ELF-1 (cell line): ENCODE results near the gene DCBLD1.
"Not testable (repeated sequence)": the region's sequence is repeated elsewhere in the genome, so short reads cannot be mapped to it uniquely, and the experiment has no call there.

Source experiments
- DNase-seq: peaks from one replicate; pipeline ENCODE4 v3.0.0-alpha.2; 2016; ENCODE audit warnings: low read depth, low spot score

Gene DCBLD1

GRCh38 chr6:117498159-117498558 lies 15.7 kb downstream of the DCBLD1 start:
- no peak for DNase-seq

GRCh38 chr6:117501722-117502121 lies 19.2 kb downstream of the DCBLD1 start:
- DNase-seq, result no peak

GRCh38 chr6:117502580-117502979 lies 20.1 kb downstream of the DCBLD1 start:
- no peak for DNase-seq

GRCh38 chr6:117503211-117503610 lies 20.7 kb downstream of the DCBLD1 start:
- no peak for DNase-seq

GRCh38 chr6:117504478-117505144 lies 22.1 kb downstream of the DCBLD1 start:
- DNase-seq, result no peak

GRCh38 chr6:117505311-117505710 lies 22.8 kb downstream of the DCBLD1 start:
- no peak for DNase-seq

GRCh38 chr6:117506180-117506835 lies 23.8 kb downstream of the DCBLD1 start:
- peak; percentile 6 for DNase-seq

- no peak for DNase-seq
Observed at GRCh38 chr6:117506907-117507306, 24.4 kb downstream of the DCBLD1 start.

- no peak for DNase-seq
Observed at GRCh38 chr6:117508450-117508971, 26.0 kb downstream of the DCBLD1 start.

- DNase-seq, result no peak
Observed at GRCh38 chr6:117509021-117509420, 26.5 kb downstream of the DCBLD1 start.

- no peak for DNase-seq
Observed at GRCh38 chr6:117512056-117512828, 29.8 kb downstream of the DCBLD1 start.

GRCh38 chr6:117512987-117513573 lies 30.6 kb downstream of the DCBLD1 start:
- no peak for DNase-seq

- no peak for DNase-seq
Observed at GRCh38 chr6:117513778-117514365, 31.4 kb downstream of the DCBLD1 start.

- no peak for DNase-seq
Observed at GRCh38 chr6:117514655-117515054, 32.2 kb downstream of the DCBLD1 start.

GRCh38 chr6:117515326-117515725 lies 32.9 kb downstream of the DCBLD1 start:
- DNase-seq, result no peak

- DNase-seq, result not testable (repeated sequence)
Observed at GRCh38 chr6:117517995-117518394, 35.5 kb downstream of the DCBLD1 start.

GRCh38 chr6:117518870-117519269 lies 36.4 kb downstream of the DCBLD1 start:
- no peak for DNase-seq

- DNase-seq, result no peak
Observed at GRCh38 chr6:117520603-117521395, 38.3 kb downstream of the DCBLD1 start.

GRCh38 chr6:117521791-117522502 lies 39.5 kb downstream of the DCBLD1 start:
- no peak for DNase-seq

GRCh38 chr6:117525607-117526006 lies 43.1 kb downstream of the DCBLD1 start:
- no peak for DNase-seq
